ENCODE data around the gene DUSP6.

The DUSP6 gene

GRCh38 chr12:89307474-89308253 lies 44.6 kb downstream of the DUSP6 start:
- Histone ChIP-seq H3K9me3 (no peaks in the 10 kb centered on the region), H3K36me3 (no peaks in the 10 kb centered on the region), H3K4me1 (no peaks in the 10 kb centered on the region), H3K4me3 (ENCODE audit: low read depth, low read length) (no peak overlapping the region), H3K27me3 (no peaks in the 10 kb centered on the region)
- no peak for TF ChIP-seq CTCF (IDR thresholded peaks at IDR 0.05; ENCODE audit: low read depth, low read length)
- no peak for DNase-seq

GRCh38 chr12:89306827-89307473 lies 45.4 kb downstream of the DUSP6 start:
- no peaks in the 10 kb centered on the region for H3K27me3 ChIP-seq
- no peaks in the 10 kb centered on the region for H3K36me3 ChIP-seq
- no peak for TF ChIP-seq CTCF (IDR thresholded peaks at IDR 0.05; ENCODE audit: low read depth, low read length)
- H3K4me1 ChIP-seq, result no peaks in the 10 kb centered on the region
- no peak overlapping the region for H3K4me3 ChIP-seq (ENCODE audit: low read depth, low read length)
- no peaks in the 10 kb centered on the region for H3K9me3 ChIP-seq
- no peak for DNase-seq

- no peaks in the 10 kb centered on the region for H3K27me3 ChIP-seq
- no peak for DNase-seq
- no peaks in the 10 kb centered on the region for H3K36me3 ChIP-seq
- no peaks in the 10 kb centered on the region for H3K9me3 ChIP-seq
- H3K4me1 ChIP-seq, result no peaks in the 10 kb centered on the region
- TF ChIP-seq CTCF (IDR thresholded peaks at IDR 0.05; ENCODE audit: low read depth, low read length), result no peak
- H3K4me3 ChIP-seq (ENCODE audit: low read depth, low read length), result no peak overlapping the region
These were observed 46.9 kb downstream of the DUSP6 start for GRCh38 chr12:89305373-89305772.

- Histone ChIP-seq H3K36me3 (no peaks in the 10 kb centered on the region), H3K4me1 (no peaks in the 10 kb centered on the region), H3K9me3 (no peaks in the 10 kb centered on the region), H3K4me3 (ENCODE audit: low read depth, low read length) (no peak overlapping the region), H3K27me3 (no peaks in the 10 kb centered on the region)
- no peak for TF ChIP-seq CTCF (IDR thresholded peaks at IDR 0.05; ENCODE audit: low read depth, low read length)
- DNase-seq, result no peak
These were observed 52.4 kb downstream of the DUSP6 start for GRCh38 chr12:89299931-89300330.

GRCh38 chr12:89299417-89299816 lies 52.9 kb downstream of the DUSP6 start:
- DNase-seq, result no peak
- H3K4me1 ChIP-seq, result no peaks in the 10 kb centered on the region
- H3K27me3 ChIP-seq, result no peaks in the 10 kb centered on the region
- no peak for TF ChIP-seq CTCF (IDR thresholded peaks at IDR 0.05; ENCODE audit: low read depth, low read length)
- H3K9me3 ChIP-seq, result no peaks in the 10 kb centered on the region
- no peaks in the 10 kb centered on the region for H3K36me3 ChIP-seq
- H3K4me3 ChIP-seq (ENCODE audit: low read depth, low read length), result no peak overlapping the region
